Measurements from ENCODE around the gene CFAP410.
"Not testable (repeated sequence)": the region's sequence is repeated elsewhere in the genome, so short reads cannot be mapped to it uniquely, and the experiment has no call there.

Gene CFAP410

GRCh38 chr21:44285138-44285992 is 53.8 kb downstream of the CFAP410 start, which contains the start of gene AIRE:
AIRE (plus strand) TSS chr21:44285876; CDS start chr21:44286007, 131 bp downstream.
- no peak for DNase-seq (ENCODE audit: low read depth in 3 of 3)

- DNase-seq (ENCODE audit: low read depth in 3 of 3): no peak
These were observed 55.2 kb downstream of the CFAP410 start for GRCh38 chr21:44283948-44284347.

GRCh38 chr21:44283211-44283785 is 55.9 kb downstream of the CFAP410 start:
- DNase-seq (ENCODE audit: low read depth in 3 of 3): not testable (repeated sequence)

GRCh38 chr21:44282370-44282769 is 56.8 kb downstream of the CFAP410 start:
- no peak for DNase-seq (ENCODE audit: low read depth in 3 of 3)

- no peak for DNase-seq (ENCODE audit: low read depth in 3 of 3)
These were observed 57.4 kb downstream of the CFAP410 start for GRCh38 chr21:44281801-44282200.

DNA sequence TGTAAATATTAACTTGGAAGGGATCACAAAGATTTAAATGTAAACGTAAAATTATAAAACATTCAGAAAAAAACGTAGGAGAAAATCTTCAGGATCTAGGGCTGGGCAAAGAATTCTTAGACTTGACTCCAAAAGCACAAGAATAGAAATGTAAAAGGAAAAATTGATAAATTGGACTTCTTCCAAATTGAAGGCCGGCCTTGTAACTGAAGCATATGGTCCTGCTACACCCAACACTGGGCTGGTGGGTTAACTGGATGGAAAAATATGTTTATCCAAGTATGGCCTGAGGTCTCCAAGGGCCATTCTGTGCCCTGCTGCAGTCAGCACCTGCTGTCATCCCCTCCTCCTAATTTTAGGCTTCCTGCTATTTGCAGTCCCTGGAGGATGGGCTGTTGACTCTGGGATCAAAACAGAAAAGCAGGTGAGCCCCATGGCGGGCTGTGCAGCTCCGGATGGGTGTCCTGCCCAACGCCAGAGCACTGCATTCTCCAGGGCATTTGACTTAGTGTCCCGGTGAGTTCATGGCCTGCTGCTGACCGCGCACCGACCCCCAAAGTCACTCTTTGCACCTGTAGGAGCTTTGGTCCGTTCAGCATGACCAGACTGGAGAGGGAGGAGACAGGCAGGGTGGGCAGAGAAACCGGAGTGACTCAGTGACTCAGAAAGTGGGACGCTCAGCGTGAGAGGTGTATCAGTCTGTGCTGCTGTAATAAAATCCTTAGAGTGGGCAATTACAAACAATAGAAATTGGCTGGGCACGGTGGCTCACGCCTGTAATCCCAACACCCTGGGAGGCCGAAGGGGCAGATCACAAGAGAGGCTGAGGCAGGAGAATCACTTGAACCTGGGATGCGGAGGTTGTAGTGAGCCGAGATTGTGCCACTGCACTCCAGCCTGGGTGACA is 59.6 kb downstream of the CFAP410 start:
- no peak for DNase-seq (ENCODE audit: low read depth in 3 of 3)

Measured in stimulated activated CD4-positive, alpha-beta T cell treated with anti-CD3 and anti-CD28 coated beads, TNF-alpha, amount 100 ng/mL, for 24 hours (primary cell).